Osteoblast (primary cell): Measurements from ENCODE around the gene LRP8. TPM values are rescaled to one million over a fixed set of nuclear protein-coding genes. Genes with fewer than 3 reads are reported as not detected.

Source experiments
- DNase-seq: peaks from one replicate; pipeline ENCODE4 v3.0.0; 2011; ENCODE audit warnings: low spot score, mixed read lengths; ENCODE audit not compliant: insufficient read length; ENCODE audit errors: missing footprints
- H2AFZ ChIP-seq: 2 replicates; pipeline ENCODE4 v1.6.0; 2011; ENCODE audit warnings: mild to moderate bottlenecking, low read length
- H3K27ac ChIP-seq: 2 replicates; pipeline ENCODE4 v1.5.1; 2011; ENCODE audit warnings: mild to moderate bottlenecking, low read depth, low read length, moderate library complexity
- H3K27me3 ChIP-seq: 2 replicates; pipeline ENCODE4 v1.6.0; 2012; ENCODE audit warnings: mild to moderate bottlenecking, control low read depth, inconsistent platforms, low read length, moderate library complexity; ENCODE audit not compliant: insufficient read depth
- H3K36me3 ChIP-seq: 2 replicates; pipeline ENCODE4 v1.5.1; 2011; ENCODE audit warnings: mild to moderate bottlenecking, low read length, control low read depth, moderate library complexity; ENCODE audit not compliant: insufficient read depth
- H3K4me1 ChIP-seq: 2 replicates; pipeline ENCODE4 v1.5.1; 2011; ENCODE audit warnings: mild to moderate bottlenecking, low read length, control low read depth, moderate library complexity; ENCODE audit not compliant: insufficient read depth
- H3K4me2 ChIP-seq: 2 replicates; pipeline ENCODE4 v1.6.0; 2011; ENCODE audit warnings: mild to moderate bottlenecking, low read length; ENCODE audit not compliant: insufficient read depth
- H3K4me3 ChIP-seq: fragments of 200-600 bp; sonication (generic); 3 replicates; pipeline ENCODE4 v1.5.1; 2012; ENCODE audit warnings: mild to moderate bottlenecking, low read length, inconsistent platforms; ENCODE audit not compliant: insufficient read depth
- H3K79me2 ChIP-seq: 2 replicates; pipeline ENCODE4 v1.6.0; 2012; ENCODE audit warnings: mild to moderate bottlenecking, low read length, control low read depth, inconsistent platforms; ENCODE audit not compliant: insufficient read depth
- H3K9me3 ChIP-seq: 2 replicates; pipeline ENCODE4 v1.5.1; 2011; ENCODE audit warnings: low read depth, low read length, control low read depth
- H4K20me1 ChIP-seq: 2 replicates; pipeline ENCODE4 v1.6.0; 2012; ENCODE audit warnings: mild to moderate bottlenecking, low read length, control low read depth; ENCODE audit not compliant: insufficient read depth
- CTCF ChIP-seq: IDR thresholded peaks from 2 replicates; pipeline ENCODE4 v1.5.1; 2011; ENCODE audit warnings: mild to moderate bottlenecking, low read depth, low read length, moderate library complexity; ENCODE audit errors: extremely low read depth
- total RNA-seq: library from RNA; depleted of rRNA; stranded (reverse); fragments of >200 nt; gene quantifications from 2 replicates; pipeline ENCODE4 v1.2.3, GENCODE V29; 2012

Gene LRP8
- total RNA-seq, 1 donor: 11.2 TPM

GRCh38 chr1:53332186-53332564, 4.3 kb upstream of the LRP8 start:
- Histone ChIP-seq H3K4me3 (no peak overlapping the region), H3K4me1 (no peaks in the 10 kb centered on the region), H3K79me2 (no peaks in the 10 kb centered on the region), H3K36me3 (no peaks in the 10 kb centered on the region), H2AFZ (no peak overlapping the region), H3K4me2 (no peak overlapping the region), H3K9me3 (no peaks in the 10 kb centered on the region), H4K20me1 (no peaks in the 10 kb centered on the region), H3K27me3 (peaks cover 7% of the 10 kb centered on the region), H3K27ac (no peak overlapping the region)
- no peak for DNase-seq
- no peak for TF ChIP-seq CTCF

- Histone ChIP-seq H3K79me2 (no peaks in the 10 kb centered on the region), H4K20me1 (no peaks in the 10 kb centered on the region), H2AFZ (no peak overlapping the region), H3K4me3 (no peak overlapping the region), H3K27me3 (peaks cover 4% of the 10 kb centered on the region), H3K36me3 (no peaks in the 10 kb centered on the region), H3K9me3 (no peaks in the 10 kb centered on the region), H3K4me1 (peaks cover 6% of the 10 kb centered on the region), H3K4me2 (no peak overlapping the region), H3K27ac (no peak overlapping the region)
- no peak for DNase-seq
- TF ChIP-seq CTCF: no peak
Observed at GRCh38 chr1:53331446-53332185, 3.7 kb upstream of the LRP8 start.

- Histone ChIP-seq H3K27ac (no peak overlapping the region), H3K9me3 (no peaks in the 10 kb centered on the region), H3K4me1 (peaks cover 13% of the 10 kb centered on the region), H3K79me2 (no peaks in the 10 kb centered on the region), H2AFZ (no peak overlapping the region), H3K4me3 (no peak overlapping the region), H3K36me3 (no peaks in the 10 kb centered on the region), H3K4me2 (no peak overlapping the region), H4K20me1 (no peaks in the 10 kb centered on the region), H3K27me3 (no peaks in the 10 kb centered on the region)
- DNase-seq: no peak
- no peak for TF ChIP-seq CTCF
Observed at GRCh38 chr1:53330819-53331218, 2.9 kb upstream of the LRP8 start.

GRCh38 chr1:53328541-53329499, 950 bp upstream of the LRP8 start:
- H3K27ac ChIP-seq: no peak overlapping the region
- peaks cover 19% of the 10 kb centered on the region for H3K4me1 ChIP-seq
- H3K4me2 ChIP-seq: peak overlapping the region; percentile 74
- no peaks in the 10 kb centered on the region for H3K27me3 ChIP-seq
- no peaks in the 10 kb centered on the region for H3K9me3 ChIP-seq
- H3K36me3 ChIP-seq: peaks cover 6% of the 10 kb centered on the region
- H2AFZ ChIP-seq: no peak overlapping the region
- no peak for TF ChIP-seq CTCF
- H3K79me2 ChIP-seq: no peaks in the 10 kb centered on the region
- H3K4me3 ChIP-seq: peak overlapping the region; percentile 72
- H4K20me1 ChIP-seq: no peaks in the 10 kb centered on the region
- DNase-seq: peak; percentile 80
